Gastroesophageal sphincter (tissue), 3 donors: Measurements from ENCODE around the gene SETBP1.

ENCODE experiments used
- EP300 ChIP-seq: sonication (generic); formaldehyde crosslinking; IDR thresholded peaks from one replicate; pipeline ENCODE4 v1.6.1; 2017; ENCODE audit warnings: antibody characterized with exemption, mild to moderate bottlenecking
- POLR2A ChIP-seq, 2 donors: fragments of 450-650 bp; IDR thresholded peaks; one replicate each; pipeline ENCODE4 v1.6.1; 2017; ENCODE audit warnings: antibody characterized with exemption in 2 of 2, mild to moderate bottlenecking in 2 of 2, moderate library complexity in 1 of 2
- TF ChIP-seq, protein P1 (sequence below), 4 experiments: fragments of 200-600 bp in 2 of 4; fragments of 450-650 bp in 2 of 4; sonication (generic) in 1 of 4; IDR thresholded peaks; one replicate each; pipeline ENCODE4 v1.5.1; 2017 to 2019; ENCODE audit warnings: antibody characterized with exemption in 4 of 4, mild to moderate bottlenecking in 2 of 4, moderate library complexity in 2 of 4

GRCh38 chr18:44682201-44682870 is 1.6 kb downstream of the SETBP1 start:
- TF ChIP-seq, protein P1, sequence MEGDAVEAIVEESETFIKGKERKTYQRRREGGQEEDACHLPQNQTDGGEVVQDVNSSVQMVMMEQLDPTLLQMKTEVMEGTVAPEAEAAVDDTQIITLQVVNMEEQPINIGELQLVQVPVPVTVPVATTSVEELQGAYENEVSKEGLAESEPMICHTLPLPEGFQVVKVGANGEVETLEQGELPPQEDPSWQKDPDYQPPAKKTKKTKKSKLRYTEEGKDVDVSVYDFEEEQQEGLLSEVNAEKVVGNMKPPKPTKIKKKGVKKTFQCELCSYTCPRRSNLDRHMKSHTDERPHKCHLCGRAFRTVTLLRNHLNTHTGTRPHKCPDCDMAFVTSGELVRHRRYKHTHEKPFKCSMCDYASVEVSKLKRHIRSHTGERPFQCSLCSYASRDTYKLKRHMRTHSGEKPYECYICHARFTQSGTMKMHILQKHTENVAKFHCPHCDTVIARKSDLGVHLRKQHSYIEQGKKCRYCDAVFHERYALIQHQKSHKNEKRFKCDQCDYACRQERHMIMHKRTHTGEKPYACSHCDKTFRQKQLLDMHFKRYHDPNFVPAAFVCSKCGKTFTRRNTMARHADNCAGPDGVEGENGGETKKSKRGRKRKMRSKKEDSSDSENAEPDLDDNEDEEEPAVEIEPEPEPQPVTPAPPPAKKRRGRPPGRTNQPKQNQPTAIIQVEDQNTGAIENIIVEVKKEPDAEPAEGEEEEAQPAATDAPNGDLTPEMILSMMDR (IDR thresholded peaks at IDR 0.05): no peak
- TF ChIP-seq POLR2A (IDR thresholded peaks at IDR 0.05): peak in 1 of 2 donors; percentile 22
- no peak for TF ChIP-seq EP300
